GM15510 (cell line): Measurements from ENCODE around the gene SGF29.

ENCODE experiments used
- POLR2A ChIP-seq: IDR thresholded peaks from 3 replicates; pipeline ENCODE4 v1.6.1; 2011; ENCODE audit warnings: borderline replicate concordance; ENCODE audit not compliant: insufficient read length; ENCODE audit errors: extremely low read depth

The SGF29 gene

GRCh38 chr16:28553776-28554633 is at the start of gene SGF29:
Gene SGF29 (plus strand): TSS chr16:28553920. CDS start chr16:28581070, 27,150 bp downstream.
- TF ChIP-seq POLR2A = peak; percentile 94

DNA sequence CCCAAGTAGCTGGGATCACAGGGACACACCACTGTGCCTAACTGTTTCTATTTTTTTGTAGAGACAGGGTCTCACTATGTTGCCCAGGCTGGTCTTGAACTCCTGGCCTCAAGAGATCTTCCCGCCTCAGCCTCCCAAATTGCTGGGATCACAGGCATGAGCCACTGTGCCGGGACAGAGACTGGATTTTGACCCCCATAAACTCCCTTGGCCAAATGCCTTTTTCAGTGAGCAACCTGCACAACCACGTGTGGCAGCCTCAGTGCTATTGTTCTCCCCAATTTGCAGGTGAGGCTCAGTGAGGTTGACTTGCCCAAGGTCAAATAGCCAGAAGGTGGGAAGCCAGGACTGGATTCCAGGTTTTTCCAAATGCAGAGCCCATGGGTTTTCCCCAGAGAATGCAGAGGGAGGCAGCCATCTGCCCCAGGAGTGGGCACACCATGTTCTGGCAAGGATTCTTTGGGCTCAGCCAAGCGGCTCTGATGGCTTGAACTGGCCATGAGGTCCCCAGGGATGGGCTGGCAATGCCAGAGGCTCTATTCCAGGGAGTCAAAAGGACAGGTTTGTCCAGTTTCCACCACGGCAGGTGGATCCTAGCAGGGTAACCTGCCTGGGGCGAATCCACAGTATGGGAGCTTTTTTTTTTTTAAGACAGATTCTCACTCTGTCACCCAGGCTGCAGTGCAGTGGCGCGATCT is 48.9 kb upstream of the SGF29 start:
- no peak for TF ChIP-seq POLR2A

DNA sequence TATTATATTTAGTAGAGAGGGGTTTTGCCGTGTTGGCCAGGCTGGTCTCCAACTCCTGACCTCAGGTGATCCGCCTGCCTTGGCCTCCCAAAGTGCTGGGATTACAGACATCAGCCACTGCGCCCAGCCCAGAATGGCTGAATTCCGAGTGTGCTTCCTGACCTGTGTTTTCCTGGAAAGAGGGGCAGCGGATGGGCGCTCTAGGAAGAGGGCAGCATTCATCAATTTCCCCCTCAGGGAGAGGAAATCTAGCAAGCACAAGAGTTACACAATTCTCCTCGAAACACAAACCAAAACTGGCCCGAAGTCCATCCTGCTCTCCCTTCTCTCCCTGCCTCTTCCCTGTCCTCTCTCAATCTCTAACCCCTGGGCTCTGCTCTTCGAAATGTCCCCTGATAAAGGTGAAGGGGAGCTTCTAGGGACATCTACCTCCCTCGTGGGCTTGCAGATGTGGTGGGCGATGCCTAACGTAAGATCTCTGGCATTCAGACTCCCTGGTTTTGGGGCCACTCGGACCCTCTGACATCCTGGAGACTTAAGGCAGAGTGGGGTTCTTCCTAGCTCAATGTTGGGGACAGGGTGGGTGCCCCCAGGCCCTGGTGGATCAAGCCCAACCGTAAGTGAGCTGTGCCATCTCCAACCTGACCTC is 48.1 kb upstream of the SGF29 start:
- TF ChIP-seq POLR2A = no peak

DNA sequence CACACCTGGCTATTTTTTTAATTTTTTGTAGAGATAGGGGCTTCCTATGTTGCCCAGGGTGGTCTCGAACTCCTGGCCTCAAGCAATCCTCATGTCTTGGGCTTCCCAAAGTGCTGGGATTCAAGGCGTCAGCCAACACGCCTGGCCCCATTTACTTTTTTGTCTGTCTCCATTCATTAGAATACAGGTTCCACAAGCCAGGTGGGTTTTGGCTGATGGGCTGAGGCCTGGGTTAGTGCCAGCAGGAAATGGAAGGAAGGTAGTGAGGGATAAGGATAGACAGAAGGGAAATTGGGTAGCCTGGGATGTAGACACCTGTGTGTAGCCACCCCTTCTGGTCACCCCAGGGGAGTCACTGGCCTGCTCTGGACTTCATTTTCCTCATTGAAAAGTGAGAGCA is 42.7 kb upstream of the SGF29 start:
- TF ChIP-seq POLR2A = no peak

GRCh38 chr16:28511801-28512789 is 41.6 kb upstream of the SGF29 start:
- no peak for TF ChIP-seq POLR2A

- no peak for TF ChIP-seq POLR2A
Observed at GRCh38 chr16:28513484-28514181, 40.1 kb upstream of the SGF29 start.

GRCh38 chr16:28514246-28514645 is 39.5 kb upstream of the SGF29 start:
- TF ChIP-seq POLR2A = no peak

DNA sequence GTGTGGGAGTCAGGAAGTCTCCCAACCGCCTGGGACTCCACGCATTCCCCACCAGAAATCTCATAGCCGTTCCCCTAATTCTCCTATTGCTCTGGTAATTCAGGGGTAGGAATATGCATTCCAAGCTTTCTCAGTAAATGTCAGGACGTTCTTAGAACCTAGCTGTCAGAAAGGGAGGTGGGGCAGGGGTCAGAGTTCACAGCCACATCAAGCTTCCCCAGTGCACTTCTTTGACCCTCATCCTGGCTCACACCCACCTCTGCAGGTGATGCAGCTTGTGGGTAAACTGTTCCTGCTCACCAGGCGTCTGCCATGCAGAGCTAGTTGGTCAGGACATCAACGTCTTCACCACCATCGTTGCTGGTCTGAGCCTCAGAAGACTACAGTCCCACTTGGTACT is 33.0 kb upstream of the SGF29 start:
- no peak for TF ChIP-seq POLR2A

GRCh38 chr16:28521436-28521835 is 32.3 kb upstream of the SGF29 start:
- TF ChIP-seq POLR2A = no peak

DNA sequence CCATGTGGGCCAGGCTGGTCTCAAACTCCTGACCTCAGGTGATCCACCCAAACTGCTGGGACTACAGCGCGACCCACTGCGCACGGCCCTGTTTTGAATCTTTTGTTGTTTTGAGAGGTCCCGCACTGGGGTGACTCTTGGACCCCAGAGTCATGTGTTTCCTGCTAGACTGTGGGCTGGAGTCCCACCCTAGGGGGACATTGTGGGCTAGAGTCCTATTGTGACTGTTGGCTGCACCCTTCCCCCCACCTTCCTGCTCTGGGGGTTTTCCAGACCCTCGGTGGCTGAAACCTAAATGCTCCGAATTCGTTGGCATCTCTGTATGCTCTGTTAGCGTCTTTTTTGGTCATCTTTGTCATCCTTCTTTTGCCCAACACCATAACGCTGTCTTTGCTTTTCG is 30.9 kb upstream of the SGF29 start:
- no peak for TF ChIP-seq POLR2A

DNA sequence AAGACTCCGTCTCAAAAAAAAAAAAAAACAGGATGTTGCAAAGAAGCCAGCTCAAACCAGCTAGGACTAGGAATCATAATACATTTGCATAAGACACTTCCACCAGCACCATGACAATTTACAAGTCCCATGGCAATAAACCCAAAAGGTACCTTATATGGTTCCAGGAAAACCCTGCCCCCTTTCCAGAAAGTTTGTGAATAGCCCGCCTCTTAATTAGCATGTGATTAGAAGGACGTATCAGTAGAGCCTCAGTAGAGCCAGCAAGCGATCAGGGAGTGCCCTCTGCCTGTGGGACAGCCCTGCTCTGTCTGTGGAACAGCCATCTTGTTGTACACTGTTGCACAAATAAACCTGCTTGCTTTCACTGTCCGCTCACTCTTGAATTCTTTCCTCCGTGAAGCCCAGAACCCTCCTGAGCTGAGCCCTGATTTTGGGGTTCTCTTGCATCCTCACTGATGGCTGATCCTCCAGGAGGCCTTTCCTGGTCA is 29.0 kb upstream of the SGF29 start:
- no peak for TF ChIP-seq POLR2A

DNA sequence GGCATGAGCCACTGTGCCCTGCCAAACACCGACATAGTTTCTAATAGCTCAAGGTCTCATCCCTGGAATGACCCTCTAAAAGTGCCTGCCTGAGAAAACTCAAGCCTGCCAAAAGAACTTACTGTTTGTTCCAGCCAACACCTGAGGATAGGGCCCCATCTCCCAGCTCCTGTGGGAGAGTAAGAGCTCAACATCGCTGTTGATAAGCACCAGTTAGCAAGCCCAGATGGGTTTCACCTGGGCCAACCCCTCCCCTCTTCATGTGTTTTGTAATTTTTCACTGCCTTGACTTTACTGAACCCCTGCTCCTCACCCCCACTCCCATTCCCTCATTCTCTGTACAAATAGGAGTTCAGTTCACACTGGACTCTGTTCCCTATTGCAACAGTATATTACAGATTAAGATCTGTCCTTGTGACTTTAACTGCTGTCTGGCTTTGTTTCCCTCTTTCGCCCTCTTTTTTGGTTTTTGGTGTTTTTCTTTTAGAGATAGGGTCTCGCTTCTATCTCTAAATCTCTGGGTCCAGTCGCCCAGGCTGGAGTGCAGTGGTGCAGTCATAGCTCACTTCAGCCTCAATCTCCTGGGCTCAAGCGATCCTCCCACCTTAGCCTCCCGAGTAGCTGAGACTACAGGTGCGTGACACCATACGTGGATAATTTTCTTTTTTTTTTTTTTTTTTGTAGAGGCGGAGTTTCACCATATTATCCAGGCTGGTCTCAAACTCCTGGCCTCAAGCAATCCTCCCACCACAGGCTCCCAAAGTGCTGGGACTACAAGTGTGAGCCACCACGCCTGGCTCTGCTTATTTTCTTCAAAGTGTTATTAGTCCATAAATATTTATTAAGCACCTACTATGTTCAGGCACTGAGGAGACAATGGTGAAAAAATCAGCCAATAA is 27.3 kb upstream of the SGF29 start:
- TF ChIP-seq POLR2A = no peak
